Measurements from ENCODE around the gene CCDC141.

The CCDC141 gene

GRCh38 chr2:178915423-178916173 lies 134.3 kb downstream of the CCDC141 start:
- DNase-seq (ENCODE audit: extremely low read depth, insufficient read length), result no peak
- H3K4me3 ChIP-seq (replicated peaks; ENCODE audit: low read depth, low read length), result no peak overlapping the region
- H3K27me3 ChIP-seq (replicated peaks; ENCODE audit: control insufficient read depth, insufficient read depth, low read length), result no peaks in the 10 kb centered on the region
- no peak for TF ChIP-seq CTCF (IDR thresholded peaks at IDR 0.05; ENCODE audit: insufficient read depth, low read length, poor library complexity, severe bottlenecking)
- no peaks in the 10 kb centered on the region for H3K36me3 ChIP-seq (ENCODE audit: control insufficient read depth, insufficient read depth, low read length)

- Histone ChIP-seq H3K36me3 (ENCODE audit: control insufficient read depth, insufficient read depth, low read length) (no peaks in the 10 kb centered on the region), H3K27me3 (replicated peaks; ENCODE audit: control insufficient read depth, insufficient read depth, low read length) (no peaks in the 10 kb centered on the region), H3K4me3 (replicated peaks; ENCODE audit: low read depth, low read length) (no peak overlapping the region)
- DNase-seq (ENCODE audit: extremely low read depth, insufficient read length), result peak; percentile 18
- TF ChIP-seq CTCF (IDR thresholded peaks at IDR 0.05; ENCODE audit: insufficient read depth, low read length, poor library complexity, severe bottlenecking), result peak; percentile 77
These were observed 135.6 kb downstream of the CCDC141 start for GRCh38 chr2:178914259-178914849.

GRCh38 chr2:178913049-178913441 lies 136.9 kb downstream of the CCDC141 start:
- TF ChIP-seq CTCF (IDR thresholded peaks at IDR 0.05; ENCODE audit: insufficient read depth, low read length, poor library complexity, severe bottlenecking), result no peak
- DNase-seq (ENCODE audit: extremely low read depth, insufficient read length), result no peak
- no peaks in the 10 kb centered on the region for H3K27me3 ChIP-seq (replicated peaks; ENCODE audit: control insufficient read depth, insufficient read depth, low read length)
- H3K36me3 ChIP-seq (ENCODE audit: control insufficient read depth, insufficient read depth, low read length), result no peaks in the 10 kb centered on the region
- no peak overlapping the region for H3K4me3 ChIP-seq (replicated peaks; ENCODE audit: low read depth, low read length)

- no peak for TF ChIP-seq CTCF (IDR thresholded peaks at IDR 0.05; ENCODE audit: insufficient read depth, low read length, poor library complexity, severe bottlenecking)
- no peaks in the 10 kb centered on the region for H3K36me3 ChIP-seq (ENCODE audit: control insufficient read depth, insufficient read depth, low read length)
- no peaks in the 10 kb centered on the region for H3K27me3 ChIP-seq (replicated peaks; ENCODE audit: control insufficient read depth, insufficient read depth, low read length)
- no peak for DNase-seq (ENCODE audit: extremely low read depth, insufficient read length)
- no peak overlapping the region for H3K4me3 ChIP-seq (replicated peaks; ENCODE audit: low read depth, low read length)
These were observed 137.4 kb downstream of the CCDC141 start for GRCh38 chr2:178912416-178913048.

GRCh38 chr2:178911039-178911438 lies 138.9 kb downstream of the CCDC141 start:
- Histone ChIP-seq H3K27me3 (replicated peaks; ENCODE audit: control insufficient read depth, insufficient read depth, low read length) (no peaks in the 10 kb centered on the region), H3K36me3 (ENCODE audit: control insufficient read depth, insufficient read depth, low read length) (no peaks in the 10 kb centered on the region), H3K4me3 (replicated peaks; ENCODE audit: low read depth, low read length) (no peak overlapping the region)
- no peak for DNase-seq (ENCODE audit: extremely low read depth, insufficient read length)
- TF ChIP-seq CTCF (IDR thresholded peaks at IDR 0.05; ENCODE audit: insufficient read depth, low read length, poor library complexity, severe bottlenecking), result no peak

All from GM06990 (cell line).